HepG2 (cell line): ENCODE data around the gene HOXD1. TPM values are rescaled to one million over a fixed set of nuclear protein-coding genes. Genes with fewer than 3 reads are reported as not detected.

Experiments
- ATAC-seq: fragments of 200-7000 bp; cut with Tn5 transposase; 3 replicates; pipeline ENCODE4 v1.9.1; 2020; ENCODE audit warnings: mild to moderate bottlenecking, moderate library complexity
- BruUV-seq: library from RNA; stranded (reverse); fragments of 400-500 nt; replicated peaks from 2 replicates; lab custom pipeline; 2021; lab: Mats Ljungman, UMichigan
- CTCF ChIA-PET: fragments of 300-600 bp; formaldehyde crosslinking; extraction: SDS; loops from one replicate; lab custom pipeline; 2021; ENCODE audit warnings: low total read pairs, inconsistent platforms, low intra/inter-chr PET ratio; lab: Yijun Ruan, JAX
- POLR2A ChIA-PET: fragments of 350-600 bp; sonication (Branson Sonifier 250); formaldehyde crosslinking; loops from one replicate; lab custom pipeline; 2020; ENCODE audit warnings: antibody characterized with exemption, inconsistent platforms; lab: Yijun Ruan, JAX
- DNase-seq: peaks from one replicate; pipeline ENCODE4 v3.0.0-alpha.2; 2015; ENCODE audit warnings: low spot score
- FAIRE-seq: peaks from 3 replicates; lab custom pipeline; 2011; peaks lifted over from hg19 to GRCh38; lab: Jason Lieb, UNC
- H2AFZ ChIP-seq: one replicate; pipeline ENCODE4 v1.6.1; 2011; ENCODE audit warnings: low read length, inconsistent platforms
- H3K27ac ChIP-seq: fragments of 300-600 bp; 3 replicates; pipeline ENCODE4 v1.8.0; 2011; ENCODE audit warnings: mixed run types, mild to moderate bottlenecking, mixed read lengths, low read length, inconsistent platforms; ENCODE audit not compliant: insufficient read depth; ENCODE audit errors: extremely low read length
- H3K27me3 ChIP-seq, 2 experiments: fragments of 200-600 bp in 1 of 2; 2 replicates in 1 of 2; 3 replicates in 1 of 2; pipeline versions ENCODE4 v1.6.0 to v1.8.0; 2011; ENCODE audit warnings: low read length in 2 of 2, mild to moderate bottlenecking in 2 of 2, moderate library complexity in 2 of 2, inconsistent platforms in 1 of 2; ENCODE audit not compliant: insufficient read depth in 2 of 2, control insufficient read depth in 1 of 2
- H3K36me3 ChIP-seq, 2 experiments: fragments of 200-600 bp in 1 of 2; replicated peaks in 1 of 2; 2 replicates in 1 of 2; 3 replicates in 1 of 2; pipeline versions ENCODE4 v1.5.1 to v1.8.0; 2011; ENCODE audit warnings: low read length in 2 of 2, inconsistent platforms in 1 of 2; ENCODE audit not compliant: insufficient read depth in 2 of 2, control insufficient read depth in 1 of 2
- H3K4me1 ChIP-seq: 2 replicates; pipeline ENCODE4 v1.5.1; 2012; ENCODE audit warnings: low read length, inconsistent platforms; ENCODE audit not compliant: insufficient read depth
- H3K4me2 ChIP-seq: 2 replicates; pipeline ENCODE4 v1.6.0; 2011; ENCODE audit warnings: low read depth, low read length, inconsistent platforms
- H3K4me3 ChIP-seq, 3 experiments: fragments of 200-600 bp in 1 of 3; sonication (generic), shearing (Covaris generic) in 1 of 3; replicated peaks in 1 of 3; 2 replicates each; pipeline ENCODE4 v1.5.1; 2011 to 2016; ENCODE audit warnings: low read length in 3 of 3, inconsistent platforms in 2 of 3, low read depth in 2 of 3, mild to moderate bottlenecking in 2 of 3, control low read depth in 1 of 3, mixed read lengths in 1 of 3; ENCODE audit not compliant: insufficient read depth in 1 of 3
- H3K79me2 ChIP-seq: one replicate; pipeline ENCODE4 v1.6.1; 2011; ENCODE audit warnings: low read length, inconsistent platforms; ENCODE audit not compliant: insufficient read depth
- H3K9ac ChIP-seq: 2 replicates; pipeline ENCODE4 v1.6.0; 2011; ENCODE audit warnings: mild to moderate bottlenecking, low read depth, low read length, inconsistent platforms; ENCODE audit not compliant: insufficient read depth
- H3K9me3 ChIP-seq: 2 replicates; pipeline ENCODE4 v1.5.1; 2012; ENCODE audit warnings: mild to moderate bottlenecking, low read length
- H4K20me1 ChIP-seq: 2 replicates; pipeline ENCODE4 v1.6.0; 2011; ENCODE audit warnings: inconsistent platforms, mild to moderate bottlenecking, low read length, moderate library complexity; ENCODE audit not compliant: insufficient read depth
- CSRNP1 ChIP-seq: sonication (generic); formaldehyde crosslinking; IDR thresholded peaks from 2 replicates; pipeline ENCODE4 v1.8.1; 2023; ENCODE audit warnings: mild to moderate bottlenecking, missing genetic modification reagents
- LRRFIP1 ChIP-seq: sonication (generic); formaldehyde crosslinking; conservative IDR thresholded peaks from 2 replicates; pipeline ENCODE4 v1.4.0; 2020; ENCODE audit warnings: missing genetic modification reagents
- TP53 ChIP-seq: sonication (generic); formaldehyde crosslinking; conservative IDR thresholded peaks from 2 replicates; pipeline ENCODE4 v1.4.0; 2020; ENCODE audit warnings: missing genetic modification reagents
- ZNF547 ChIP-seq: sonication (generic); formaldehyde crosslinking; IDR thresholded peaks from 2 replicates; pipeline ENCODE4 v1.5.1; 2020; ENCODE audit warnings: mild to moderate bottlenecking, missing genetic modification reagents
- ZNF605 ChIP-seq: sonication (generic); formaldehyde crosslinking; IDR thresholded peaks from 2 replicates; pipeline ENCODE4 v1.8.0; 2022; ENCODE audit warnings: mild to moderate bottlenecking, missing genetic modification reagents
- WGBS: methylation state at CpG from one replicate; pipeline ENCODE4 v1.1.6; 2017; ENCODE audit warnings: low lambda C conversion rate; 5-methylcytosine and 5-hydroxymethylcytosine counted together
- in situ Hi-C: cut with HindIII; loops from 2 replicates; pipeline ENCODE4 v1.10.0; 2017; ENCODE audit warnings: low pct_unique_long_range_greater_than_20kb; ENCODE audit not compliant: extremely low pct_ligation_motif_present
- intact Hi-C: fragments of 100-400 bp; cut with micrococcal nuclease; formaldehyde crosslinking; loops from one replicate; pipeline ENCODE4 v1.10.0; 2022; ENCODE audit not compliant: unreplicated experiment
- polyA plus RNA-seq, 8 experiments: library from polyadenylated mRNA; depleted of rRNA in 3 of 8; stranded (reverse) in 7 of 8; unstranded in 1 of 8; fragments of >200 nt; fragmentation: Illumina TruSeq in 4 of 8; extraction: Trizol in 4 of 8; gene quantifications; 2 replicates each; pipeline versions ENCODE4 v1.2.1 to v1.2.3, GENCODE V29; 2011 to 2016; ENCODE audit warnings: low read depth in 4 of 8, missing spikeins in 1 of 8, mixed read lengths in 1 of 8; ENCODE audit not compliant: insufficient read depth in 1 of 8
- total RNA-seq, 5 experiments: library from RNA; depleted of rRNA; stranded (reverse); fragments of >200 nt; fragmentation: Illumina TruSeq; extraction: Trizol; gene quantifications; 2 replicates each; pipeline ENCODE4 v1.2.3, GENCODE V29; 2016; ENCODE audit warnings: low read depth in 1 of 5
- TF ChIP-seq, protein P1 (sequence below): sonication (generic); formaldehyde crosslinking; IDR thresholded peaks from 2 replicates; pipeline ENCODE4 v1.4.0; 2020; ENCODE audit warnings: missing genetic modification reagents, borderline replicate concordance

HOXD1 gene
- total and polyA plus RNA-seq, 2 of the 13 experiments (the other 11 are each of a cell fraction or from before 2014, with no cell fraction given) = 10.0 to 22.3 TPM

- no peak for TF ChIP-seq TP53 (CRISPR knock-in tag)
- TF ChIP-seq, protein P1, sequence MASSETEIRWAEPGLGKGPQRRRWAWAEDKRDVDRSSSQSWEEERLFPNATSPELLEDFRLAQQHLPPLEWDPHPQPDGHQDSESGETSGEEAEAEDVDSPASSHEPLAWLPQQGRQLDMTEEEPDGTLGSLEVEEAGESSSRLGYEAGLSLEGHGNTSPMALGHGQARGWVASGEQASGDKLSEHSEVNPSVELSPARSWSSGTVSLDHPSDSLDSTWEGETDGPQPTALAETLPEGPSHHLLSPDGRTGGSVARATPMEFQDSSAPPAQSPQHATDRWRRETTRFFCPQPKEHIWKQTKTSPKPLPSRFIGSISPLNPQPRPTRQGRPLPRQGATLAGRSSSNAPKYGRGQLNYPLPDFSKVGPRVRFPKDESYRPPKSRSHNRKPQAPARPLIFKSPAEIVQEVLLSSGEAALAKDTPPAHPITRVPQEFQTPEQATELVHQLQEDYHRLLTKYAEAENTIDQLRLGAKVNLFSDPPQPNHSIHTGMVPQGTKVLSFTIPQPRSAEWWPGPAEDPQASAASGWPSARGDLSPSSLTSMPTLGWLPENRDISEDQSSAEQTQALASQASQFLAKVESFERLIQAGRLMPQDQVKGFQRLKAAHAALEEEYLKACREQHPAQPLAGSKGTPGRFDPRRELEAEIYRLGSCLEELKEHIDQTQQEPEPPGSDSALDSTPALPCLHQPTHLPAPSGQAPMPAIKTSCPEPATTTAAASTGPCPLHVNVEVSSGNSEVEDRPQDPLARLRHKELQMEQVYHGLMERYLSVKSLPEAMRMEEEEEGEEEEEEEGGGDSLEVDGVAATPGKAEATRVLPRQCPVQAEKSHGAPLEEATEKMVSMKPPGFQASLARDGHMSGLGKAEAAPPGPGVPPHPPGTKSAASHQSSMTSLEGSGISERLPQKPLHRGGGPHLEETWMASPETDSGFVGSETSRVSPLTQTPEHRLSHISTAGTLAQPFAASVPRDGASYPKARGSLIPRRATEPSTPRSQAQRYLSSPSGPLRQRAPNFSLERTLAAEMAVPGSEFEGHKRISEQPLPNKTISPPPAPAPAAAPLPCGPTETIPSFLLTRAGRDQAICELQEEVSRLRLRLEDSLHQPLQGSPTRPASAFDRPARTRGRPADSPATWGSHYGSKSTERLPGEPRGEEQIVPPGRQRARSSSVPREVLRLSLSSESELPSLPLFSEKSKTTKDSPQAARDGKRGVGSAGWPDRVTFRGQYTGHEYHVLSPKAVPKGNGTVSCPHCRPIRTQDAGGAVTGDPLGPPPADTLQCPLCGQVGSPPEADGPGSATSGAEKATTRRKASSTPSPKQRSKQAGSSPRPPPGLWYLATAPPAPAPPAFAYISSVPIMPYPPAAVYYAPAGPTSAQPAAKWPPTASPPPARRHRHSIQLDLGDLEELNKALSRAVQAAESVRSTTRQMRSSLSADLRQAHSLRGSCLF (CRISPR knock-in tag) = no peak
Observed at GRCh38 chr2:176234940-176235339, 46.5 kb downstream of the HOXD1 start (continued).

DNA sequence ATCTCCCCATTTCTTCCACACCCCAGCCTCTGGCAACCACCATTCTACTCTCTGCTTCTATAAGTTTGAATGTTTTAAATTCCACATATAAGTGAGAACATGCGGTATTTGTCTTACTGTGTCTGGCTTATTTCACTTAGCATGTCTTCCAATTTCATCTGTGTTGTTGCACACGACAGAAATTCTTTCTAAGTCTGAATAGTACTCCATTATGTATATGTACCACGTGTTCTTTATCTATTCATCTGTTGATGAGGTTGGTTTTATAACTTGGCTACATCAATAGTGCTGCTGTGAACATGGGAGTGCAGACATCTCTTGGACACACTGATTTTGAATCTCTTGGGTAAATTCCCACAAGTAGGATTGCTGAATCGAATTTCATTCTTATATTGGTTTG, 49.0 kb downstream of the HOXD1 start:
- DNase-seq (no peak), ATAC-seq (no peak), FAIRE-seq (no peak)
- in situ Hi-C loops (no loop called here), intact Hi-C loops (no loop called here)
- Histone ChIP-seq H3K9ac (no peak overlapping the region), H3K4me3 (no peak overlapping the region), H3K4me1 (no peaks in the 10 kb centered on the region), H2AFZ (no peak overlapping the region), H3K27me3 (peaks cover 0 to 10% of the 10 kb centered on the region in 2 experiments; a peak in 2 of 5 replicates), H3K9me3 (no peaks in the 10 kb centered on the region), H3K4me2 (no peak overlapping the region), H3K36me3 (no peaks in the 10 kb centered on the region), H3K27ac (no peak overlapping the region), H4K20me1 (no peaks in the 10 kb centered on the region), H3K79me2 (no peaks in the 10 kb centered on the region)
- POLR2A ChIA-PET = no interaction called here
- CTCF ChIA-PET = no interaction called here
- no peak for TF ChIP-seq LRRFIP1 (CRISPR knock-in tag)
- no peak for TF ChIP-seq ZNF605 (CRISPR knock-in tag)
- TF ChIP-seq CSRNP1 = no peak
- no peak for TF ChIP-seq ZNF547
- no TSS peak for BruUV-seq
- 19% methylated on average over 4 of the region's 4 CpGs for WGBS
